LoVo (cell line): ENCODE measurements around the gene CYP2R1.
"Not testable (repeated sequence)": the region's sequence is repeated elsewhere in the genome, so short reads cannot be mapped to it uniquely, and the experiment has no call there.

Experiments used
- DNase-seq: peaks from one replicate; pipeline ENCODE4 v3.0.0-alpha.2; 2016; ENCODE audit warnings: low spot score

CYP2R1 gene

DNA sequence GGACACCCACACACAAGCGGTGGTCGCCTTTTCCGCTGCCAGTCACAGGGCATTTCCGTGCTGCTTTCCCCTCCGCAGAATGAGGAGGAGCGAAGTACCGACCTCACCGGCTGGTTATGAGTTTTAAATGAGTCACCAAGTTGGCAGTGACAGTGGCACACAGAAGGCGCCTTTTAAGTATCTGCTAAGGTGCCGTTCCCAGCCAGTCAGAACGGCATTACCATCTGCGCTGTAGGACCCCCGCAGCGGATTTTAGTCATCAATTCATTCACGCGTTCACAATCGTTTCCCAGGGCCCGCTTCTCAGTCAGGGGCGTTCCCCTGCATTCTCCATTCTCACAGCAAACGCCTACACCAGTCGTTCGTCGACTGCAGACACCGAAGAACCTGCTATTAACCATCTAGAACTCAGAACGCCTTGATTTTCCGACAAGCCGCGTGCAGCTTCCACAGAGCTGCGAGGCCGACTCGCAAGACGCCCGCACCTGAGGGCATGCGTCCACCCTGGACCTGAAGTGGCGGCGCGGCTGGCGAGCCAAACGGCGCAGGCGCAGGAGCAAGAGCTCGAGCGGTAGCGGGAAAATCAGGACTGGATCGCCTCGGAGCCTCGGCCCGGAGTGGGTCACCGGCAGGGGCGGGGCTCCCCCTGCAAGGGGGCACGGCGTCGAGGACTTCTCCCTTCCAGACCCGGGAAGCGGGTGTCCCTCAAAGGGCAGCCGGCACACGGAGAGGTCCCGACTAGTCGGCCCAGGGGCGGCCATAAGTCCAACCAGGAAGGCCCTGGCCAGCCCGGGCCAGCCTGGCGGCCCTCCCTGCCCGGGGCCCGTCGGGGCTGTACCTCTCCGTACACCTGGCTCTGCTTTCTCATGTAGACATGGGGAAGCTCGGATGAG, 642 bp downstream of the CYP2R1 start:
- peak; percentile 93 for DNase-seq

DNA sequence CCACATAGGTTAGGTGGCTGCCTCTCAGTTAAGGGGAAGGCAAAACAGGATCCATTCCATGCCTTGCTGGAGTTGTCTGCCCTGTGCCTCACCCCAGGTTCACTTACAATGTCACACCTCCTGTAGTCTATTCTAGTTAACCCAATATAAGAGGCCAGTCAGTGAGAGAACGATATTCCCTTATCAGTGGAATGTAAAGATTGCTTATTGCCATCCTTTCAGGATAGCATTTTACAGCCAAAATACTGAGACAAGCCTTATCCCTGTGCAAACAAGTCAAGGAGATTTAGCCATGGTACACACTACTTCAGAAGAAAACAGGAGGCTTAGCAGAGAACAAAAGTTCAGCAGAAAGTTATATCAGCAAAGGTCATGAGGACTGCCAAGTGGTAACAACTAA, 5.5 kb downstream of the CYP2R1 start:
- DNase-seq: no peak

DNA sequence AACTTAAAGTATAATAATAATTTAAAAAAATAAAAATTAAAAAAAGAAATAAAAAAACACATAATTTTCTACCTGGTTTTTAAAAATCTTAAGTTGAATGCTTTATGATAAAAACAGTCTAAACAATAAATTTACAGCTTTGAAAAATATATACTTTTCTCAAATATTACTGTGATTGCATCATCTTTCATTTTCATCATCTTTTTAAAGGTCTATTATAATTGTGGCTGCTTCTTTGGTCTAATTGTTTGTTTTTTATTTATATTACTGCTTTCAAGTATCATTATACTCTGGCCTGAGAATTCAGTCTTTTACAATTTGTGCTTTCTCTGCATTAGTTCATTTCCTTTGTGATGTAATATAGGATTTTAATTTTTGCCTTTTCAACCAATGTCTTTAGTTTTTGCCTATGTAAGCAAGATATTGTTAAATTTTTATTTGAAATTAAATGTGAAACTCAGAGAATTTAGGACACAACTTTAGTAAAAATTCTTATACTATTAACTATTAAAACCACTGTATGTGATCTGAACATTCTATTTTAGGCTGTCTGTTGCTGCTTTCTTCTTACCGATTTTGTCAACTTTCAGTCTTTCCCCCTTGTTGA, 7.3 kb downstream of the CYP2R1 start:
- DNase-seq: no peak

DNA sequence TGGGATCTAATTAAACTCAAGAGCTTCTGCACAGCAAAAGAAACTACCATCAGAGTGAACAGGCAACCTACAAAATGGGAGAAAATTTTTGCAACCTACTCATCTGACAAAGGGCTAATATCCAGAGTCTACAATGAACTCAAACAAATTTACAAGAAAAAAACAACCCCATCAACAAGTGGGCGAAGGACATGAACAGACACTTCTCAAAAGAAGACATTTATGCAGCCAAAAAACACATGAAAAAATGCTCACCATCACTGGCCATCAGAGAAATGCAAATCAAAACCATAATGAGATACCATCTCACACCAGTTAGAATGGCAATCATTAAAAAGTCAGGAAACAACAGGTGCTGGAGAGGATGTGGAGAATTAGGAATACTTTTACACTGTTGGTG, 8.3 kb downstream of the CYP2R1 start:
- DNase-seq: not testable (repeated sequence)

DNA sequence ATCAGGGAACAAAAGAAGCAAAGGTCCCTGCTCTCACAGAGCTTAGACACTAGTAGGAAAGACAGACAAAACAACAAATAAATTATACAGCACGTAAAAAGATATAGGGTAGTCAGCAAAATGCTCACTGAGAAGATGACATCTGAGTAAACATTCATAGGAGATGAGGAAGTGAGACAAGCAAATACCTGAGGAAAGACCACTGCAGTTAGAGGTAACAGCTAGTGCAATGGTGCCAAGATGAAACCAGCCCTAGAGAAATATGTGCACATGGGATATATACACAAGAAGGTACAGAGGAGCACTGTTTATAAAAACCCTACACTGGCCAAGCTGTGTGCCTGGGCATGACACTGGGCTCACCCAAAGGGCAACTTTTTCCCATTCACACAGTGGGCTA, 9.8 kb downstream of the CYP2R1 start:
- no peak for DNase-seq

DNA sequence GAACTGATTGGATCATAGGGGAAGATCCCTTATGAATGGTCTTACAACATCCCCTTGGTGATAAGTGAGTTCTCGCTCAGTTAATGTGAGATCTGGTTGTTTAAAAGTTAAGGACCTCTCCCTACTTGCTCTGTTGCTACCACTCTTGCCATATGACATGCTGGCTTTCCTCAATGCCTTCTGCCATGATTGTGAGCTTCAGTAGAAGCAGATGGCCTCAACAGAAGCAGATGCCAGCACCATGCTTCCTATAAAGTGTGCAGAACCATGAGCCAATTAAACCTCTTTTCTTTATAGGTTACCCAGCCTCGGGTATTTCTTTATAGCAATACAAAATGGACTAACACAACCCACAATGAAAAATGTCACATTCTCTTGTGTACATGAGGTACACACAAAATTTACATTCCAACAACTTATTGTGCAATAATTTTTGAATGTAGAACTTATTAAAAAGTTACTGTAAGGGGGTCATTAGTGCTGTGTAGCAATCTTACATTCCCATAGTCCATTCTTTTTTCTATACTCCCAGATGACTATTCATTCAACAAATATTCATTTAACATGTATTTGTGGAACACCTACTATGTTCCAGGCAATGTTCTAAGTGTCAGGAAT, 10.3 kb downstream of the CYP2R1 start:
- DNase-seq: no peak

DNA sequence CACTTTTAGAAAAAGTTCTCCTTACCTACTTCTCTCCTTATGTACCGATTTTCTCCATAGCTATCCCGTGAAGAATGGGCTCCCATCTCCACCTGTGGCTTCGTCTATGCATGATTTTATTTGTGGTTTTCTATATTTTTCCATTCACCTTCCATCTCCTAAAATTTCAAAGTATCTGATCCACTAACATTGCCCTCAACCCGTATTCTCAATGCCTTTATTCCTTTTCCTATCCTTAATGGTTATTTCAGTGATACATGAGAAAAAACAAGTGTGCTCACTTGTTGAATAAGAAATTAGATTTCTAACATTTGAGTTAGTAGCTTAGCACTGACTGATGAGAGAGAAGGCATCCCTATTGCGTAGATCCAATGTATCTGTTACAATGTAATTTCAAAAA, 16.9 kb downstream of the CYP2R1 start:
- DNase-seq: no peak

DNA sequence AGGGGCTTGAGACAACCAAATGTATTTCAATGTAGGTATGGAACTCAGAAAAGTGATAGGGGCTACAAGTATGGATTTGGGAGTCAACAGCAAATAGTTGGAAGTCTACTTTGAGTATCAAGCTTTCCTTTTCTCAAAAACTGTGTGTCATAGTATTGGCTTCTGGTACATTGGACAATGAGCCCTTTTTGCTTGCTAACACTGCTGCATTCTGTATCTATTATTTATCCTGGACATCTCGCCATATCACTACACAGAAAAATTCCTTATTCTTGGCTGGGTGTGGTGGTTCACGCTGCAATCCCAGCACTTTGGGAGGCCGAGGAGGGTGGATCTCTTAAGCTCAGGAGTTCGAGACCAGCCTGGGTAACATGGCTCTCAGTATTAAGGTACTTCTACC, 18.4 kb downstream of the CYP2R1 start:
- DNase-seq: no peak

DNA sequence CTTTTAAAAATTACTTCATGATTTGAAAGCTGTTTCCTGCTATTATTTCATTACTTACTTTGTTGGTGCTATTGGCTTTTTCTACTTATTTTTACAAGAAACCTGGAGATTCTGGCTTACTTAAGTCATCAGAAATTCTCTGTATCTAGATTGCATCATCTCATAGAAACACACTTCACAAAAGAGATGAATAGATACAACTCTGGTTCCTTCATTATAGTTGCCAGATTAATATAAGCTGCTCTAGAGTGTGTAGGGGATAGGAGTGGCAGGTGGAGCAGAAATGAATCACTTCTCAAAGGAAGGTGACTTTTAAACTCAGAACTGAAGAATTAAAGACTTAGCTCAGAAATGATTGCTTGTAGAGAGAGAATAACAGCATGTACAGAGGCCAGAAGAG, 20.0 kb downstream of the CYP2R1 start:
- no peak for DNase-seq

DNA sequence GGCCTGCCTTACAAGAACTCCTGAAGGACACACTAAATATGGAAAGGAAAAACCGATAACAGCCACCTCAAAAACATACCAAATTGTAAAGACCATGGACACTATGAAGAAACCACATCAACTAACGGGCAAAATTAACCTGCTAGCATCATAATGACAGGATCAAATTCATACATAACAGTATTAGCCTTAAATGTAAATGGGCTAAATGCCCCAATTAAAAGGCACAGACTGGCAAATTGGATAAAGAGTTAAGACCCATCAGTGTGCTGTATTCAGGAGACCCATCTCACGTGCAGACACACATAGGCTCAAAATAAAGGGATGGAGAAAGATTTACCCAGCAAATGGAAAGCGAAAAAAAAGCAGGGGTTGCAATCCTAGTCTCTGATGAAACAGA, 28.3 kb downstream of the CYP2R1 start:
- not testable (repeated sequence) for DNase-seq

DNA sequence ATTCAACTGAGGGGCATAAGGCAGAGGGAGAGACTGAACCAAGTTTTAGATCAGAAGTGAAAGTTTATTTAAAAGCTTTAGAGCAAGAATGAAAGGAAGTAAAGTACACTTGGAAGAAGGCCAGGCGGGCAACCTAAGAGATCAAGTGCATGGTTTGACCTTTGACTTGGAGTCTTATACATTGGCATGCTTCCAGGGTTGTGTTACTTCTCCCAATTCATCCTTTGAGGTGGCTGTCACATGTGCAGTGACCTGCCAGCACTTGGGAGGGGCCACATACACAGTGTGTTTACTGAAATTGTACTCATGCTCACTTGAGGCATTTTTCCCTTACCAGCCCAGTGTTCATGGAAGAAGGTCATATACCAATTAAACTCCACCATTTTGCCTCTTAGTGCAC, 30.4 kb downstream of the CYP2R1 start:
- peak; percentile 50 for DNase-seq

DNA sequence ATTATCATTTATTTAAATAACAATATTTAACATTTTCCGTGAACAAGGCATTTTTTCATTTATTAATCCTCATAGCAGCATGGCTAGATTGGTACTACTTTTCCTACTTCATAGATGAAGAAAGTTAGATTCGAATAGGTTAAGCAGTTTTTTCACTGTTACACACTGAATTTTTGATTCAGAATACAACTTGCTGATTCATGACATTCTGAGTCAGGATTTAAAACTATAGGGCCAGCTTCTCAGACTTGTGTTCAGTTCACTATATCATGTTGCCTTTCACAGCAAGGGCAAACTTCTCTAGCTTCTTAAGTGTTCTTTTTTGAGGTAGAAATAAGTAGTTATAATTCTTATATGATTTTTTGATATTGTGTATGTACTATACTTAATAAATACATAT, 31.5 kb downstream of the CYP2R1 start:
- no peak for DNase-seq

DNA sequence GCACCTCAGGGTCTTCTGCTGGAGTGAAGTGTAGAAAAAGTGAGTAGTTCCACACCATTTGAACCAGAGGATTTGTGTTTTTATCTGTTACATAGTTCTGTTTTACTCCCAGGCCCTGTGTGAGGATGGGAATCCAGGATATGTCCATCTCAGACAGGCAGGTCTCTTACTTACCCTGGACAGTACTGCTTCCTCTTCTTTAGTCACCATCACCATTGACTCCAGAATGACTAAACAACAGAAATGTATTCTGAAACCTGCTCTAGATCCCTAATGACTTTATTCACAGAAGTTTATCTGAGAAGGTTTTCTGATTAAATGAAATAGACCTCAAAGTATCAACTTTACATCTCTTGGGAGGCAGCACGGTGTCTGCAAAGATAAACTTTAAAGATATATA, 33.6 kb downstream of the CYP2R1 start:
- DNase-seq: no peak

DNA sequence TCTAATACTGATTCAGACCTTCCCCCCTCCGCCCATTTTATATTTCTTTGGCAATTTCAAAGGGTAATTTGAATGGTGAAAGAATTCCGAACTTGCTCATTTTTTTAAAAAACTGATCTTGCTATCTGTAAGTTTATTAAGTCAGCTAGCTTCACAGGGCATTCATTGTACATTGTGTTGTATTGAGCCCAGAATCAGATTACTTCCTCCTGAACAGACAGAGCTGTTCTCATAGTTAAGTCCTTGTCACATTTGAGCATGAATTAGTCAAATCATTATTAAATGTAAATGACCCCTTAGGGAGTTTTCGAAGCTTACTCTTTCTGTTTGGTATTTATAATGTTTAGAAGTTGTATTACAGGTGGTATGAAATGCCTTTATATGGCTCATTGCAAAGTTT, 34.4 kb downstream of the CYP2R1 start:
- DNase-seq: no peak

DNA sequence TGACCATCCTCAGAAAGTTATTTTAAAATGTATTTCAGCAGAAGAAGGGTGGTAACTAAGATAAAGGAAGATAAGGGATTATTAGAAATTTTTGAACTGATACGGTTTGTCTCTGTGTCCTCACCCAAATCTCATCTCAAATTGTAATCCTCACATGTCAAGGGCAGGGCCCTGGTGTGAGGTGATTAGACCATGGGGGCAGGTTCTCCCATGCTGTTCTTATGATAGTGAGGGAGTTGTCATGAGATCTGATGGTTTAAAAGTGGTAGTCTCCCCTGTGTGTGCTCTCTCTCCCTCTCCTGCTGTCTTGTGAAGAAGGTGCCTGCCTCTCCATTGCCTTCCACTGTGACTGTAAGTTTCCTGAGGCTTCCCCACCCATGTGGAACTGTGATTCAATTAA, 36.1 kb downstream of the CYP2R1 start:
- no peak for DNase-seq

DNA sequence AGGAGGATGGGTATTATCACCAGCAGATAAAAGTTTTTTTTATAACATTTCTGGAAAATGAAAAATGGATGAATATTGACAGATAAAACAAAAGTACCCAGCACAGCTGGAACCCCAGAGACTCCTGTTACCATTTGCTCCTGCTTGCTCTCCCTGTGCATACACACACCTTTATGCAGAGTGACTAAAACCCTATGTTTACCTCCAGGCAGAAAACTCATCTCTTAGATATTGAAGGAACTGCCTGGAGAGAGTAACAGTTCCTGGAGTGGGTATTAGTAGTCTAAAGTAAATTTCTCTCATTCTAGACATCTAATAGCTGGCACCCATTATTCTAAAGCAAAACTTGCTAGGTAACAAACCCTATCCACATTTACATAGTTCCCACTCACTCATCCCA, 38.0 kb downstream of the CYP2R1 start:
- no peak for DNase-seq

DNA sequence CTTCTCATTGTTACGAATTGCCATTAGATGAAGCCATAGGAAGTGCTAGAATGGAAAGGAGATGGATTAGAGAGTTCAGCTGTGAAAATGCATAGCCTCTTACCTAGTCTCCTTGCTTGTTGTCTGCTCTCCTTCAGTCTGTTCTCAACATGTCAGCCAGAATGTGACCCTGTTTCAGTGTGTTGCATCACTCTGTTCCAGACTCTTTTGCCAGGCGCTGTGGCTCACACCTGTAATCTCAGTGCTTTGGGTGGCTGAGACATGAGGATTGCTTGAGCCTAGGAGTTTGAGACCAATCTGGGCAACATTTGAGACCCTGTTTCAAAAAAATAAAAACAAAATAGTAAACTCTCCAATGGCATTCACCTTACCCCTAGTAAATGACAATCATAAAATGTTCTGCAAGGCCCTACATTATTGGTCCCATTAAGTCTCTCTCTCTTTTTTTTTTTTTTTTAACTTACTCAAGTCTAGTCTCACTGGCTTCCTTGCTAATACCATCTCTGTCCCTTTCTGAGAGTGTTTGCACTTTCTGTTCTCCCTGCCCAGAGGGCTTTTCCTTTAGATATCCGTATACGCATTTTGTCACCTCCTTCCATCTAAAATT, 39.4 kb downstream of the CYP2R1 start:
- DNase-seq: peak; percentile 28

DNA sequence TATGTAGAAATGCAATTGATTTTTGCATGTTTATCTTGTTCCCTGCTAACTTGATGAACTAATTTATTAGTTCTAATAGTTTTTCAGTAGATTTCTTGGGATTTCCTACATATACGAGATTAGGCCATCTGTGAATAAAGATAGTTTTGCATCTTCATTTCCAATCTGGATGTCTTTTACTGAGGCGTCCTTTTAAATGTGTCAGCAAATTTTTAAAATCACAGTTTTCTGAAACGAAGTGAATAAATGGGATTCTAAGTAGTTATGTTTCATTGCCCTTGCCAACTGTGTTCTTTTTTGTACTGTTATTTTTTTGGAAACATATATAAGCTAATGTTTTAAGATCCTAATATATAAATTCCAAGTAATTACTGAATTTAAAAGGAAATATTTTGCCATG, 50.0 kb downstream of the CYP2R1 start:
- no peak for DNase-seq

DNA sequence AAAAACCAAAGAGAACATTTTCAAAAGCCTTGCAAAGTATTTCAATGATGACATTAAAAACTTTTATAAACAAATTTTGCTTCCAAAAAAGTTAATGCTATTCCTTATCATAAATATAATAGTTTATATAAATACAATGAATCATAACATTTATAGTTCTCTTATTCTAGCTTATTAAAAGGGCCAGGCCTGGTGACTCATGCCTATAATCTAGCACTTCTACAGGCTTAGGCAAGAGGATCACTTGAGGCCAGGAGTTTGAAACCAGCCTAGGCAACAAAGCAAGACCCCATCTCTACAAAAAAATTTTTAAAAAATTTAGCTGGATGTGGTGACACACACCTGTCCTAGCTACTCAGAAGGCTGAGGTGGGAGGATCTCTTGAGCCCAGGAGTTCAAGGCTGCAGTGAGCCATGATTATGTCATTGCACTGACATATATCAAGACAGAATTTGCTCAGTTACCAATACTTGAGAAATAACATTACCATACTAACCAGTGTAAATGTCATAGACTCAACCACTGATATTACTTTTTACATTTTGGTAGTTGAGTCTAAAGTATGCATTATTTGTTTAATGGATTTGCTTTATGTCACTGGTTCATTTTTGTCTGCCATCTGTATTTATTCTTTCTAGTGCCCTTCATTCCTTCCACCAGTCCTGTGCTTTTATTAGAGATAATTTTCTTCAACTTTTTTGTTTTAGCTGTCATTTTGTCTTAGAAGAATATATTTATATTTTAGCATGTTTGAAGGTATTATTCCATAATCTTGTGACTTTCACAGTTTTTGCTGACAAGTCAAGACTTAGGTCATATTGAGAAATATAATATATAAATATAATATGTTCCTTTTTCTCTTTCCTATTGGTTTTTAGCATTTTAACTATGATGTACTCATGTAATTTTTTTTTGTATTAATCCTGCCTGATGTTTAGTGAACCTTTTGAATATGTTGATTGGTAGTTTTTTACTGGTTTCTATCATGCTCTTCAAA, 56.2 kb downstream of the CYP2R1 start:
- DNase-seq: no peak
